SHP77 treated with DMSO at 0.1 percent for 48 hours (cell line): ENCODE measurements around the gene TRMT1L.

Source experiments
- DNase-seq: peaks from one replicate; lab custom pipeline; 2025; lab: John Stamatoyannopoulos, UW

TRMT1L gene

DNA sequence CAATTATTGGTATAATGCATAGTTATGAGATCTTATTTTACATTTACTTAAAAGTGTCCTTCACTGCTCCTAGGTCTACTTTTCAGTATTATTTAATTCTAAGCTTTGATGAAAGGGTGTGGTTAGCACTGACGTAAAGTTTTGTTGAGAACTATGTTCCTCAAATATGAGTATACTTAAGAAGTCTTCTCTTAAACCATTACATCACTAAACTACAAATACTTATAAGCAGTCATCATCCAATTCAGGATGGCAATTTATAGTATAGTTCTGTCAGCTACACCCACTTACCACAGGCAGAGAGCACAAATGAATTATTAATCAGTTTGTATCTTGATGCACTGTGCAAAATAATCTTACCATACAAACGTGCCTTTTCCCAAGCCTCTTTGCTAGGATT is 27.0 kb downstream of the TRMT1L start:
- DNase-seq: no peak

DNA sequence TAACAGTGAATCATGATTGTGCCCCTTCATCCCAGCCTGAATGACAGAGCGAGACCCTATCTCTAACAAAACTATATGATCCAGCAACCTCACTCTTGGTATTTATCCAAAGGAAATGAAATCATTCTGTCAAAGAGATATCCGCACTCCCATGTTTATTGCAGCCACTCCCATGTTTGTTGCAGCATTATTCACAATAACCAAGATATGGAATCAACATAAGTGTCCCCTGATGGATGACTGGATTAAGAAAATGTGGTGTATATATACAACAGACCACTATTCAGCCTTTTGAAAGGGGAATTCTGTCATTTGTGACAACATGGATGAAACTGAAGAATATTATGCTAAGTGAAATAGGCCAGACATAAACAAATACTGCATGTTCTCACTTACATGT is 44.4 kb downstream of the TRMT1L start:
- no peak for DNase-seq

DNA sequence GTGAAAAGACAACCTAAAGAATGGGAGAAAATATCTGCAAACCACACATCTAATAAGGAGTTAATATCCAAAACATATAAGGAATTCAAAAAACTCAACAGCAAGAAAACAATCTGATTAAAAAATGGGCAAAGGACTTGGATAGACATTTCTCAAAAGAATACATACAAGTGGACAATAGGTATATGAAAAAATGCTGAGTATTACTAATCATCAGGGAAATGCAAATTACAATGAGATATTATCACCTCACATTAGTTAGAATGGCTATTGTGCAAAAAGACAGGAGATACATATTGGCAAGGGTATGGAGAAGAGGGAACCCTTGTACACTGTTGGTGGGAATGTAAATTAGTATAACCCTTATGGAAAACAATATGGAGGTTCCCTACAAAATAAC is 44.9 kb downstream of the TRMT1L start:
- DNase-seq: no peak

DNA sequence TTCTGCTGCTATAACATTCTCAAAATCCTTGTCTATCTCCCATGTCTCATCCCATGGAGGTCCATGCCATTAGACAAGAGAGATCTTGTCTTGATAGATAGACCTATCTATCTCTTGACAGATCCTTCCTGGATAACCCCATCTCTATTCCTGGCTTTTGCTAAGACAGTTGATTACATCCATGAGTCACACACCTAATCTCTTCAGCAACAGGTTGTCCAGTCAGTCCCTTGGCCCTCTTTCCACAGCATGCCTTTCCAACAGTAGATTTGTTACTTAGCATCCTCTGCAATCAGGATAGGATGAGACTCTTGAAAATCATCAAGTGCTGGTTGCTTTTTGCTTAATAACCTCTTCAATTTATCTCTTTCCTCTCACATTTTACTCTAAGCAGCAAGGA is 46.6 kb downstream of the TRMT1L start:
- DNase-seq: no peak

DNA sequence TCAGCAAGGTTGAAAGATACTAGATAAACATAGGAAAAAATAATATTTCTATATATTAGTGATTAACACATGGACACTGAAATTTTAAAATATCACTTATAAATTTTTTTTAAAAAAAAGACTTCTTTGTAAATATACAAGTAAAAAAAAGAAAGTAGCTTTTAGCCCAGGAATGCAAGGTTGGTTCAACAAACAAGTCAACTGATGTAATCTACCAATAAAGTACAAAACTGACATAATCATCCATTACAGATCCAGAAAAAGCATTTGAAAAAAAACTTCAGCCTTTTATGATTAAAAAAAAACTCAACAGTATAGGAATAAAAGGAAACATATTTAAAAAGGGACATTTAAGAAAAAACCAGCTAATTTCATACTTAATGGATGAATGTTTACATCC is 48.4 kb downstream of the TRMT1L start:
- DNase-seq: no peak

DNA sequence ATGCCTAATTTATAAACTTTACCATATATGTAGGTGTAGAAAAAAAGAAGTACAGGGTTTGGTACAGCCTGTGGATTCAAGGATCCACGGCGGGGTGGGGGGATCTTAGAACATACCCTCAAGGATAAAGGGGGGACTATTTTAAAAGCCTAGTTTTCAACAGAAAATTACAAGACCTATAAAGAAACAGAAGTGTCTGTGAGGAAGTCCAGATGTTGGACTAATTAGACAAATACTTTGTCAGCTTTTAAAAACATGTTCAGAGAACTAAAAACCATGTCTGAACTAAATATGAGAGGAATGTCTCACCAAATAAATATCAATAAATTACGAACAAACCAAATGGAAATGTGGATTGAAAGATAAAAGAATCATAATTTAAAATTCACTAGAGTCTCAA is 51.6 kb downstream of the TRMT1L start:
- no peak for DNase-seq

DNA sequence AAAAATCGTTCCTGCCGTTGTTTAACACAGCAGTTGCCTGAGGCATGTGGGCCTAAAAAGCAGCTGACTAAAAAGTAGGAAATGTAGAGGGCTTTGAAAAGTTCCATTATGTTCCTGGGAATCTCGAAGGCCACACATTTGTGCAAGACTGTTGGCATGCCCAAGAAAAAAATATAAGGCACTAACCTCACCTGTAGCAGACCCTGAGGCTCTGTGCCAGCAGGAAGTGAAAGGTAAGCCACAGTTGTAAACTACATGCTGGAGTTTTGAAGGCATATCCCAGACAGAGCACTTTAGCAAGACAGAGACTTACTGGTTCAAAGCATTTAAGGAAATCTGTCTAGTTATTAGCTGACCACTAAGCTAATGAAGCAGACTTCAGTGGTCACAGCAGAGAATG is 52.7 kb downstream of the TRMT1L start:
- no peak for DNase-seq

DNA sequence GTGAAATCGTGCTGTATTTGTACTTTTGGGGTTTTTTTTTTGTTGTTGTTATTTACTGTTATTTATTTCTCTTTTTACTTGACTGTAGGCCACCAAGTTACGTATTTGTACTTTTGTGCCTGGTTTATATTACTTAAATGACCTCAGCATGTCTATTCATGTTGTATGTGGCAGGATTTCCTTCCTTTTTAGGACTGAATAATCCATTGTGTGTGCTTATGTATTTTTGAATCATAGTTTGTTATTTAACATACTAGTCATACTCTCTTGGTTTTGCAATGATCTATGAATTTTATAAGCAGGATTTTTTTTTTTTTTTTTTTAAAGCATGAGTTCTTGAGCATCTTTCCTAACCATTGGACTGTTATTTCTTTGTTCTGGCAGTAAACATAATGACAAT is 60.2 kb downstream of the TRMT1L start:
- DNase-seq: no peak

DNA sequence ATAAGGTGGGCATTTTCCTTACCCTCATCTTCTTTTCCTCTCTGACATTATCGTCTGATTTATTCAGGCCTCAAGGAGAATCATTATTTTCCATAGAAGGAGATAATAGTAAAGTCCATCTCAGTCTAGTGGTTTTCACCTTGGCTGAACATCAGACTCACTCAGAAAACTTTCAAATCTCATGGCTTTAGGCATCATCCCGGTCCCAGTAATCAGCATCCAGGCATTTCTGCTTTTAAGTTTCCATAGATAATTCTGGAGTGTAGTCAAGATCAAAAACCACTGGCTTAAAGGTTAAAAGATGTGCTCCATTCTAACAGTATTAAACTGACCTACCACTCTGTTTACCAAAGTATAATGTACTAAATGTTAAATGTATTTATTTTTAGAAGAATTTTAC is 62.0 kb downstream of the TRMT1L start:
- no peak for DNase-seq

DNA sequence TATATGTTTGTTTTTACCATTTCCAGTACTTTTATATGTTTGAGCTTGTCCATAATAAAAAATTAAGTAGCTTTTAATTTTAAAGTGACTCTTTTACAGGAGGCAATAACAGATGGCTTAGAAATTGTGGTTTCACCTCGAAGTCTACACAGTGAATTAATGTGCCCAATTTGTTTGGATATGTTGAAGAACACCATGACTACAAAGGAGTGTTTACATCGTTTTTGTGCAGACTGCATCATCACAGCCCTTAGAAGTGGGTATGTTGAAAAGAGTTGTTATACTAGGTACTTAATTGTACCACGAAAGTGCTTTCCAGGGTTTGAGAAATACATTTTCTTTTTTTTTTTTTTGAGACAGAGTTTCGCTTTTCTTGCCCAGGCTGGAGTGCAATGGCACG is 65.3 kb downstream of the TRMT1L start:
- no peak for DNase-seq

DNA sequence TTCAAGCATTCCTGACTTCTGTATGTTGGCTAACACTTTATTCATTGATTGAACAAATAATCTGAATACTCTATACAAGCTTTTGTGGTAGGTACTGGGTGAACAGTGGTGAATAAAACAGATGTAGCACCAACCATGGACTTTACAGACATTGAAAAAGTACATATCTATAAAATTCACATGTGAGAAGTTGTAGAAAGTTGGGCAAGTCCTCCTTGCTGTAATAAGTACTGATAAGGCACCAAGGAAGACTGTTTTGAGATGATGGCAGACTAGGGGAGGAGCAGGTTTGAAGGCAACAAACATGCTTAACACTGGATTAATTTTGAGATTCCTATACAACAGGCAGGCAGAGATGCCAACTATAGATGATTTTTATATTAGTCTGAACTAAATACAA is 69.0 kb downstream of the TRMT1L start:
- no peak for DNase-seq

DNA sequence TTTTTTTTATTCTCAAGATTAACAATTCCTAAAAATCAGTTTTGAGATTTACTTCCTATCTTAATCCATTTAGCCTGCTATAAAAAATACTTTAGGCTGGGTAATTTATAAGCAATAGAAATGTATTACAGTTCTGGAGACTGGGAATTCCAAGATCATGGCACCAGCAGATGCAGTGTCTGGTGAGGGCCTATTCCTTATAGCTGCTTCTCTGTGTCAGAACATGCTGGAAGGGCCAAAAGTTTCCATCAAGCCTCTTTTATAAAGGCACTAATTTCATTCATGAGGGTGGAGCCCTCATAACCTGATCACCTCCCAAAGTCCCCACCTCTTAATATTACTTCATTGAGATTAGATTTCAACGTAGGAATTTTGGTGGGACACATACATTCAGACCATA is 69.7 kb downstream of the TRMT1L start:
- DNase-seq: no peak

DNA sequence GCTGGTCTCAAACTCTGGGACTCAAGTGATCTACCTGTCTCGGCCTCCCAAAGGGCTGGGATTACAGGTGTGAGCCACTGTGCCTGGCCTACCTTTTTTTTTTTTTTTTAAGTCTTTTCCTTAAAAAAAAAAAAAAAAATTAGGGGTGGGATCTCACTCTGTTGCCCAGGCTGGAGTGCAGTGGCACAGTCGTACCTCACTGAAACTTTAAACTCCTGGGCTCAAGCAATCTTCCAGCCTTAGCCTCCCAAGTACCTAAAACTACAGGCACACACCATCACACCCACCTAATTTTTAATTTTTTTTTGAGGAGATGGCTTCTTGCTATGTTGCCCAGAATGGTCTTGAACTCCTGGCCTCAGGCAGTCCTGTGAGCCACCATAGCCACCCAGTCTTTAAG is 72.9 kb downstream of the TRMT1L start:
- DNase-seq: no peak

DNA sequence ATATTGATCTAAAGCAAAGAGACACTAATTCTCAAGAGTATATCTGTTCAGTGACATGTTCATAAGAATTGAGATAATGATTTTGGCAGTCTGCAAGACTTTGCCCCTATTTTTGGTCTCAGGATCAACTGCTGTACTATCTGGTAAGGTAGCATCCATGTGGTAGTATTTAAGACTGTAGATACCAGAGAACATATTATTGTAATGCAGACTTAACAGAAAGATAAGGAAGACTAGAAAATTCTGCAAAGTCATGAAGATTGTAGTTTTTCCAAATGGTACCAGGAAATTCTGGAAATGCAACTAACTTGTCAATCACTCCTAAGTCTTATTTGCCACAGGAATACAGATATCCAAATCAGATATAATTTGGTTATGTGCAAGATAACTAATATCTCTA is 76.3 kb downstream of the TRMT1L start:
- no peak for DNase-seq

DNA sequence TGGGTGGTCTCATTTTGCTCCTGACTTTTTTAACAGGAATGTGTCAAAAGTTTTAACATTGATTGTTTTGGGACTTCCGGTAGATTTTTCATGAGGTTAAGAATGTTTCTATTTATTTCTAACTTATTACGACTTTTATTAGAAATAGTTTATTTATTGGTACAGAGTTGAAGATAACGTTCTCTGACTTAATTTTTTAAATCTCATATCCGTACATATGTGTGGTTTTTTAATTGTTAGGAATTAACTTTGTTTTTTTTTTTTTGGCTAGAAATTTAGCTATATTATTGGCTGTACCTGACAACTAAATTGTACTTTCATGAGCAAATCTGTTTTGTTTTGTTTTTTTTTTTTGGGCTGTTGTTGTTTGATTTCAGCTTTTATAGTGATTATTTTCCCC is 79.4 kb downstream of the TRMT1L start:
- no peak for DNase-seq

DNA sequence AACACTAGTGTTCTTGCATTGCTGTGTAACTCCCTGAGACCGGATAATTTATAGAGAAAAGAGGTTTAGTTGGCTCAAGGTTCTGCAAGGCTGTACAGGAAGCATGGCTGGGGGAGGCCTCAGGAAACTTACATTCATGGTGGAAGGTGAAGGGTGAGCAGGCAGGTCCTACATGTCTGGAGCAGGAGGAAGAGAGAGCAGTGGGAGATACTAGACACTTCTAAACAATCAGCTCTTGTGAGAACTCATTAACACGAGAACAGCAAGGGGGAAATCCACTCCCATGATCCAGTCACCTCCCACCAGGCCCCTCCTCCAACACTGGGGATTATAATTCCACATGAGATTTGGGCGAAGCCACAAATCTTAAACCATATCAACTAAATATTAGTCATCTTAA is 81.3 kb downstream of the TRMT1L start:
- DNase-seq: no peak

DNA sequence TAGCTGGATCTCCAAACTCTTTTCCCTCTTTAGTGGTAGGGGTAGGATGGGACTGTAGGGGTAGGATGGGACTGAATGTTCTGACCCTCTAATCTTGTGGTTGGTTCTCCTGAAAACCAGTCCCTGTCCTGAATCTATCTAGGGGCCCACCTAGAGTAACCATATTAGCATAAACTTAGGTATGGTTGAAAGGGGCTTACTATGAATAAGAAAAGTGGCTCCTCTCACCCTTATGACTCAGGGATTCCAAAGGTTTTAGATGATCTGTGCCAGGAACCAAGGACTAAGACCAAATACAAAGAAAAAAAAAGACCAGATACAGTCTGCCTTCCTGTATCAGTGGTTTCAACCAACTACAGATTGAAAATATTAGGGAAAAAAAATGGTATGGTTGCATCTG is 82.4 kb downstream of the TRMT1L start:
- DNase-seq: no peak

DNA sequence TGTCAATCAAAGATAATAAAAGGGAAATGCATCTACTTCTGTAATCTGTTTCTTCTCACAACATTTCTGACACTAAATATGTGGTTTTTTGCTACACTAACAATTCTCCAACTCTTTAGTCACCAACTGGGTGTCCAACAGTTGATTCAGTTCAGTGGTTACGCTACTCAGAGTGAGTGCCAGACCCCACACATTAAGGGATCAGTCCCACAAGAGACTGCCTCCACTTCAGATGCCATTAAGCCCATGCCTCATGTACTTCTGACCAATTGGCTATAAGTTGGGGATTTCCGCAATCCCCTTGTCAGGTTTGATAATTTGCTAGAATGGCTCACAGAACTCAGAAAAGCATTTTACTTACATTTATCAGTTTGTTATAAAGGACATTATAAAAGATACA is 83.0 kb downstream of the TRMT1L start:
- DNase-seq: no peak

DNA sequence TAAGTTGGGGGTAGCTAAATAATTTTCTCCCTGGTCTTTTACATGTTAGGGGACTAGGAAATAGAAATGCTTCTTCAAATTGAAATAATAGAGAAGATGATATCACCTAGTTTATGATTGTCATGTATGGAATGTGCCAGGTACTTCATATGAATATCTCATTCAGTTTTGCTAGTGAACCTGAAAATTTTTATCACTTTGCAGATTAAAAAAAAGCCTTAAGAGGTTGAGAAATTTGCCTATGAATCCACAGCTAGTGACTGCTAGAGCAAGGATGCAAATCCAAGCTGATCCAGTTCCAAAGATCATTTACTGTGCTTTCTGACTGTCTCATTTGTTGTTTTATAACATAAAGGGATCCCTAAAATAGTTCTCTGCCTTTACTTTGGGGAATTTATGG is 86.7 kb downstream of the TRMT1L start:
- DNase-seq: no peak

DNA sequence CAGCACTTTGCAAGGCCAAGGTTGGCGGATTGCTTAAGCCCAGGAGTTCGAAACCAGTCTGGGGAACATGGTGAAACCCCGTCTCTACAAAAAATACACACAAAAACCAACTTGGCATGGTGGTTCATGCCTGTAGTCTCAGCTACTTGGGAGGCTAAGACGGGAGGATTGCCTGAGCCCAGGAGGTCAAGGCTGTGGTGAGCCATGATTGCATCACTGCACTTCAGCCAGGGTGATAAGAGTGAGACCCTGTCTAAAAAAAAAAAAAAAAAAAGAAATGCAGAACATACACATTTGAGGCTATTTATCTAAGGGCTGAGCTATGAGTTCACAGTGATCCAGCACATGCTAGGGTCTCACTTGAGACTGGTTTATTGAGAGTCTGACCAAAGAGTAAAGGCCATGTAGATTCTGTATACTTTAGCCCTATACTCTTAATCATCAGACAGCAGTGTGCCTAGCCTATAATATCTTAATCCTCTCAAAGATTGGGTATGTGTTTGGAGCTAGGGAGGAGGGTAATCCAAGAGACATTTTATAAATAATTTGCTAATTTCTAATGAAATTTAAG is 87.5 kb downstream of the TRMT1L start:
- no peak for DNase-seq

DNA sequence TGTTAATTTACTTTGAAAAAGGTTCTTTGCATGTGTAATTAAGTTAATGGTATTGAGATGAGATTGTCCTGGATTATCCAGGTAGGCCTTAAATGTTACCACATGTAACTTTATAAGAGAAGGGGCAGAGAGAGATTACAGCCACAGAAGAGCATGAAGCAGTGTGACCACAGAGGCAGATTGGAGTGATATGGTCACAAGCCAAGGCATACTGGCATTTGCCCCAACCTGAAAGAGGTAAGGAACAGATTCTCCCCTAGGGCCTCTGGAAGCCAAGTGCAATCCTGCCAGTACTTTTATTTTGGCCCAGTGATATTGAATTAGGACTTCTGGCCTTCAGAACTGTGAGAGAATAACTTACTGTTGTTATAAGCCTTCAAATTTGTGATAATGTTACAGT is 88.4 kb downstream of the TRMT1L start:
- DNase-seq: no peak
